Calu3 (cell line): ENCODE data around the gene MED22. TPM values are rescaled to one million over a fixed set of nuclear protein-coding genes. Genes with fewer than 3 reads are reported as not detected.
"Not testable (repeated sequence)": the region's sequence is repeated elsewhere in the genome, so short reads cannot be mapped to it uniquely, and the experiment has no call there.

Experiments
- BruUV-seq: library from RNA; stranded (reverse); fragments of 400-500 nt; replicated peaks from 2 replicates; lab custom pipeline; 2021; lab: Mats Ljungman, UMichigan
- CTCF ChIA-PET: fragments of 300-600 bp; sonication (Branson Sonifier 250); formaldehyde crosslinking; loops from one replicate; lab custom pipeline; 2022; ENCODE audit warnings: antibody characterized with exemption; lab: Charles Lee
- DNase-seq: peaks from one replicate; pipeline ENCODE4 v3.0.0; 2022
- H3K27ac Mint-ChIP-seq: one replicate; pipeline ENCODE4 v1.8.0; 2022; ENCODE audit warnings: mixed read lengths; ENCODE audit not compliant: unreplicated experiment
- H3K27me3 Mint-ChIP-seq: one replicate; pipeline ENCODE4 v1.8.0; 2022; ENCODE audit warnings: mixed read lengths; ENCODE audit not compliant: unreplicated experiment
- H3K36me3 Mint-ChIP-seq: one replicate; pipeline ENCODE4 v1.8.0; 2022; ENCODE audit warnings: mild to moderate bottlenecking, moderate library complexity, mixed read lengths; ENCODE audit not compliant: insufficient read depth, unreplicated experiment
- H3K4me1 Mint-ChIP-seq: one replicate; pipeline ENCODE4 v1.8.0; 2022; ENCODE audit warnings: mild to moderate bottlenecking, low read depth, mixed read lengths; ENCODE audit not compliant: unreplicated experiment
- H3K4me3 Mint-ChIP-seq: one replicate; pipeline ENCODE4 v1.8.0; 2022; ENCODE audit warnings: mild to moderate bottlenecking, low read depth, moderate library complexity, mixed read lengths; ENCODE audit not compliant: unreplicated experiment
- H3K9me3 Mint-ChIP-seq: one replicate; pipeline ENCODE4 v1.8.0; 2022; ENCODE audit warnings: low read depth, mixed read lengths; ENCODE audit not compliant: unreplicated experiment
- CTCF ChIP-seq: fragments of 200-600 bp; IDR thresholded peaks from one replicate; pipeline ENCODE4 v1.8.0; 2022; ENCODE audit warnings: antibody characterized with exemption; ENCODE audit not compliant: unreplicated experiment
- intact Hi-C: fragments of 100-400 bp; cut with micrococcal nuclease; formaldehyde crosslinking; loops from one replicate; pipeline ENCODE4 v1.10.0; 2022; ENCODE audit not compliant: unreplicated experiment
- total RNA-seq: library from RNA; stranded (reverse); gene quantifications from 2 replicates; pipeline ENCODE4 v1.2.3, GENCODE V29; 2022

MED22 gene
- total RNA-seq, 1 experiment from 2014 or later: 27.6 TPM

GRCh38 chr9:133340256-133340655 lies 7.7 kb downstream of the MED22 start:
- no peaks in the 10 kb centered on the region for H3K4me1 Mint-ChIP-seq
- intact Hi-C loops: loop anchor here (10.0 kb wide), 1 partner anchor 65 kb away; no protein-coding TSS in a partner anchor
- no peaks in the 10 kb centered on the region for H3K27me3 Mint-ChIP-seq
- H3K9me3 Mint-ChIP-seq: no peaks in the 10 kb centered on the region
- TF ChIP-seq CTCF: no peak
- no peak overlapping the region for H3K27ac Mint-ChIP-seq
- H3K36me3 Mint-ChIP-seq: peaks cover 27% of the 10 kb centered on the region
- BruUV-seq: no TSS peak
- CTCF ChIA-PET: no interaction called here
- no peak overlapping the region for H3K4me3 Mint-ChIP-seq
- DNase-seq: no peak

- no peaks in the 10 kb centered on the region for H3K27me3 Mint-ChIP-seq
- intact Hi-C loops: loop anchor here (10.0 kb wide), 1 partner anchor 65 kb away; no protein-coding TSS in a partner anchor
- TF ChIP-seq CTCF: no peak
- BruUV-seq: no TSS peak
- CTCF ChIA-PET: no interaction called here
- no peaks in the 10 kb centered on the region for H3K9me3 Mint-ChIP-seq
- H3K4me1 Mint-ChIP-seq: peaks cover 2% of the 10 kb centered on the region
- peaks cover 32% of the 10 kb centered on the region for H3K36me3 Mint-ChIP-seq
- no peak overlapping the region for H3K27ac Mint-ChIP-seq
- no peak overlapping the region for H3K4me3 Mint-ChIP-seq
- no peak for DNase-seq
Measured at GRCh38 chr9:133339641-133340040, 8.3 kb downstream of the MED22 start.

GRCh38 chr9:133335924-133336811 lies 11.8 kb downstream of the MED22 start, which contains the start of gene SURF6:
Gene SURF6 (minus strand): TSS chr9:133336188. CDS start chr9:133336132, 56 bp downstream.
- intact Hi-C loops: no loop called here
- CTCF ChIA-PET: interaction anchor here (0.6 to 0.7 kb wide), 2 partner anchors 67 to 124 kb away, joined by 3 to 4 read pairs; partner anchors contain the start of gene CACFD1
- peak within 1 kb of the TSS; percentile 90 for H3K4me3 Mint-ChIP-seq
- no TSS peak for BruUV-seq
- TF ChIP-seq CTCF: no peak
- peak; percentile 89 for DNase-seq
- peaks cover 45% of the 10 kb centered on the region for H3K36me3 Mint-ChIP-seq
- H3K27me3 Mint-ChIP-seq: no peaks in the 10 kb centered on the region
- H3K27ac Mint-ChIP-seq: peak within 1 kb of the TSS; percentile 80
- peaks cover 13% of the 10 kb centered on the region for H3K4me1 Mint-ChIP-seq
- no peaks in the 10 kb centered on the region for H3K9me3 Mint-ChIP-seq

- H3K9me3 Mint-ChIP-seq, intact Hi-C loops, H3K27me3 Mint-ChIP-seq, DNase-seq, BruUV-seq: not testable (repeated sequence)
- H3K4me3 Mint-ChIP-seq: peak overlapping the region; percentile 90
- CTCF ChIA-PET: interaction anchor here (0.5 to 1.3 kb wide), 2 partner anchors 92 to 147 kb away, joined by 4 read pairs; no protein-coding TSS in a partner anchor
- H3K27ac Mint-ChIP-seq: peak overlapping the region; percentile 80
- peaks cover 20% of the 10 kb centered on the region for H3K4me1 Mint-ChIP-seq
- peaks cover 52% of the 10 kb centered on the region for H3K36me3 Mint-ChIP-seq
Measured at GRCh38 chr9:133334888-133335287, 13.0 kb downstream of the MED22 start.
